Ovary (tissue), 9 donors: ENCODE measurements around the gene C2CD4C. TPM values are rescaled to one million over a fixed set of nuclear protein-coding genes. Genes with fewer than 3 reads are reported as not detected.
"Not testable (repeated sequence)": the region's sequence is repeated elsewhere in the genome, so short reads cannot be mapped to it uniquely, and the experiment has no call there.

Experiments
- DNase-seq, 5 donors: peaks; one replicate each; pipeline ENCODE4 v3.0.0-alpha.2; 2019 to 2020
- H3K27ac ChIP-seq, 2 donors: fragments of 200-600 bp; one replicate each; pipeline versions ENCODE4 v1.5.1 to v1.8.0; 2019 to 2022
- H3K27me3 ChIP-seq: fragments of 200-600 bp; one replicate; pipeline ENCODE4 v1.8.0; 2022
- H3K36me3 ChIP-seq: fragments of 200-600 bp; sonication (generic); one replicate; pipeline ENCODE4 v1.5.1; 2019
- H3K4me1 ChIP-seq: one replicate; pipeline ENCODE4 v1.8.1; 2013; ENCODE audit warnings: mild to moderate bottlenecking, moderate library complexity; ENCODE audit not compliant: insufficient read depth
- H3K4me3 ChIP-seq: fragments of 200-600 bp; sonication (generic); one replicate; pipeline ENCODE4 v1.5.1; 2017
- H3K9me3 ChIP-seq, 2 donors: fragments of 200-600 bp in 1 of 2; sonication (generic) in 1 of 2; one replicate each; pipeline versions ENCODE4 v1.5.1 to v1.8.1; 2013 to 2019; ENCODE audit warnings: mild to moderate bottlenecking in 1 of 2, moderate library complexity in 1 of 2
- EP300 ChIP-seq: sonication (generic); formaldehyde crosslinking; IDR thresholded peaks from one replicate; pipeline ENCODE4 v1.6.1; 2017; ENCODE audit warnings: antibody characterized with exemption
- POLR2A ChIP-seq: fragments of 450-650 bp; IDR thresholded peaks from one replicate; pipeline ENCODE4 v1.6.1; 2017; ENCODE audit warnings: antibody characterized with exemption, mild to moderate bottlenecking, moderate library complexity
- WGBS, 3 donors: extraction: QIAGEN DNeasy Blood & Tissue Kit in 1 of 3; methylation state at CpG; one replicate each; pipeline versions ENCODE4 v1.1.5 to v1.1.7; 2013 to 2017; 5-methylcytosine and 5-hydroxymethylcytosine counted together
- intact Hi-C, 4 donors: fragments of 100-400 bp; cut with DNase I; formaldehyde crosslinking; loops; one replicate each; pipeline versions ENCODE4 v1.11.0 to v1.15.1; 2022 to 2023
- polyA plus RNA-seq, 2 donors: library from polyadenylated mRNA; stranded (reverse); fragments of 200-250 nt in 1 of 2; fragments of 350-450 nt in 1 of 2; fragmentation: Illumina TruSeq in 1 of 2; extraction: RNeasy Lipid Tissue Mini Kit (QIAGEN cat#74804) in 1 of 2; gene quantifications; one replicate each; pipeline ENCODE4 v1.2.3, GENCODE V29; 2013 to 2014
- total RNA-seq, 7 donors: library from RNA; depleted of rRNA in 2 of 7; stranded (reverse); fragments of >200 nt in 2 of 7; fragmentation: NEBNext Ultra II Directional in 3 of 7; extraction: Animal tissue kit (Norgen Biotek cat#: 25700) in 3 of 7; gene quantifications; one replicate each; pipeline versions ENCODE4 v1.1.0 to v1.2.4, GENCODE V29; 2016 to 2023
- TF ChIP-seq, protein P1 (sequence below), 3 donors: fragments of 450-650 bp in 2 of 3; fragments of 200-600 bp in 1 of 3; IDR thresholded peaks; one replicate each; pipeline versions ENCODE4 v1.5.1 to v1.8.0; 2016 to 2022; ENCODE audit warnings: antibody characterized with exemption in 3 of 3, mild to moderate bottlenecking in 1 of 3
- donor health status: DM: no; HTN: no; CAD: no; lungs with moderate emphysema.
- donor health status: DM: no; HTN: no; CAD: no.
- donor health status: Bipolar disorder and iron deficiency.
- donor health status: DM: yes; HTN: yes; CAD: no.
- donor health status: DM: no; HTN: no; CAD: no.
- donor health status: DM: yes; HTN: yes; CAD: no.

Gene C2CD4C
- total and polyA plus RNA-seq, 9 donors = 0.12 to 2.3 (median 0.42) TPM; not detected in 3

DNA sequence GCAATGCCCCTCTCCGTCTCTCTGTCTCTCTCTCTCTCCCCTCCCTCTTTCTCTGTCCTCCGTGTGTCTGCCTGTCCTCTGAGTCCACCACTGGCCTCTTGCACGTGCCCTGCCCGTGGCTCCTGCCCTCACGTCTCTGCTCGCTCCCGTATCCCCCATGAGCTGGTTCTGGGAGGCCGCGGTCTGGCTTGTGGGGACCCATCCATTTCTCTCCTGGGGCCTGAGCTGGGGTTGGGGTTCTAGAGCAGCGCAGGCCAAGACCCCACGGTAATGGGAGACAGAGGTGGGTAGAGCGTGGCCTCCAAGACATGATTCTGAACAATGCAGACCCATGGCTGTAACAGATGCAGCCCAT lies 19.0 kb downstream of the C2CD4C start:
- WGBS, 3 donors = 80 to 83% (median 81%) methylated on average over 12 of the region's 12 CpGs
- Histone ChIP-seq H3K4me1 (no peaks in the 10 kb centered on the region), H3K36me3 (no peaks in the 10 kb centered on the region), H3K27ac (no peak overlapping the region), H3K4me3 (no peak overlapping the region), H3K9me3 (no peaks in the 10 kb centered on the region), H3K27me3 (no peaks in the 10 kb centered on the region)
- no peak for DNase-seq
- intact Hi-C loops = no loop called here
- TF ChIP-seq EP300 (no peak), POLR2A (no peak)
- TF ChIP-seq, protein P1, sequence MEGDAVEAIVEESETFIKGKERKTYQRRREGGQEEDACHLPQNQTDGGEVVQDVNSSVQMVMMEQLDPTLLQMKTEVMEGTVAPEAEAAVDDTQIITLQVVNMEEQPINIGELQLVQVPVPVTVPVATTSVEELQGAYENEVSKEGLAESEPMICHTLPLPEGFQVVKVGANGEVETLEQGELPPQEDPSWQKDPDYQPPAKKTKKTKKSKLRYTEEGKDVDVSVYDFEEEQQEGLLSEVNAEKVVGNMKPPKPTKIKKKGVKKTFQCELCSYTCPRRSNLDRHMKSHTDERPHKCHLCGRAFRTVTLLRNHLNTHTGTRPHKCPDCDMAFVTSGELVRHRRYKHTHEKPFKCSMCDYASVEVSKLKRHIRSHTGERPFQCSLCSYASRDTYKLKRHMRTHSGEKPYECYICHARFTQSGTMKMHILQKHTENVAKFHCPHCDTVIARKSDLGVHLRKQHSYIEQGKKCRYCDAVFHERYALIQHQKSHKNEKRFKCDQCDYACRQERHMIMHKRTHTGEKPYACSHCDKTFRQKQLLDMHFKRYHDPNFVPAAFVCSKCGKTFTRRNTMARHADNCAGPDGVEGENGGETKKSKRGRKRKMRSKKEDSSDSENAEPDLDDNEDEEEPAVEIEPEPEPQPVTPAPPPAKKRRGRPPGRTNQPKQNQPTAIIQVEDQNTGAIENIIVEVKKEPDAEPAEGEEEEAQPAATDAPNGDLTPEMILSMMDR (IDR thresholded peaks at IDR 0.05) = no peak

DNA sequence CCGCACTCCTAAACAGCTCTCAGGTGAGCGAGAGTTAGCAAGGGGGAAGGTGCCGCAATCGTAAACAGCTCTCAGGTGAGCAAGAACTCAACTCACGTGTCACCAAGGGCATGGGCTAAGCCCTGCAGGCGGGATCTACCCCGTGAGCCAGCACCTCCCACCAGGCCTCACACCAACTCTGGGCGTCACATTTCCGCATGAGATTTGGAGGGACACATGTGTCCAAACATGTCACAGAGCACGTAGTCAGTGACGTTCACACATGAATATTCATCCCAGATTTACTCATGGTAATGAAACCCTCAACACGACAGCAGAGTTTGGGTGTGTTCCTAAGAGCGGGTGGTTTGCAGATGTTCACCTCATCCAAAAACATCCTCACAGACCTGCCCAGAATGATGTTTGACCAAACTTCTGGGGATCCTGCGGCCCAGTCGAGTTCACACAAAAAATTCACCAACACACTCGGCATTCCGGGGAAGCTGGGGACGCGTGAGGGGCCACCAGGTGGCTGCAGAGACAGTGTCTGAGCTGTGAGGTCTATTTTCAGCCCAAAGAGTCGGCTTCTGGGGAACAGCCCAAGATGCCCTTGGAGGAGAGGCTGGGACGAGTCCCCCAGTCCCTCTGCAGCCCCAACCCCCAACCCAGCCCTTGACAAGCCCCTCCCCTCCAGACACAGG lies 19.6 kb downstream of the C2CD4C start:
- Histone ChIP-seq H3K4me3 (no peak overlapping the region), H3K36me3 (no peaks in the 10 kb centered on the region), H3K9me3 (no peaks in the 10 kb centered on the region), H3K27ac (no peak overlapping the region), H3K4me1 (no peaks in the 10 kb centered on the region), H3K27me3 (no peaks in the 10 kb centered on the region)
- no peak for TF ChIP-seq POLR2A
- TF ChIP-seq EP300 = no peak
- TF ChIP-seq, protein P1 (IDR thresholded peaks at IDR 0.05) = no peak
- intact Hi-C loops = no loop called here
- no peak for DNase-seq
- 55 to 65% (median 62%) methylated on average over 21 of the region's 21 CpGs for WGBS, 3 donors

DNA sequence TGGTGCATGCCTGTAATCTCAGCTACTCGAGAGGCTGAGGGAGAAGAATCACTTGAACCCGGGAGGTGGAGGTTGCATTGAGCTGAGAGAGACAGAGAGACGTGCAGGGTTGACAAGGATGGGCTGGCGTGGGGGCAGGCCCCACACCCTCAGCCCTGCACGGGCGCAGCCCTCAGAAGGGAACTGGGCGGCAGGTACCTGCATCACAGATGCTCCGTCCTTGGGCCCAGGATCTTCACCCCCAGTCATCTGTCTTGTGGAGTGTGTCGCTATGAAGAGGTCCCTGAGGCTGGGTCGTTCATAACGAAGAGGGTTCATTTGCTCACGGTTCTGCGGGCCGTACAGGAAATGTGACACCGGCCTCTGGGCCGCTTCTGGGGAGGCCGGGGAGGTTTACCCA lies 20.3 kb downstream of the C2CD4C start:
- DNase-seq = no peak
- no peak overlapping the region for H3K27ac ChIP-seq
- 73 to 78% (median 76%) methylated on average over 17 of the region's 17 CpGs for WGBS, 3 donors
- no peak for TF ChIP-seq POLR2A
- TF ChIP-seq, protein P1 (IDR thresholded peaks at IDR 0.05) = no peak
- TF ChIP-seq EP300 = no peak
- H3K36me3 ChIP-seq = no peaks in the 10 kb centered on the region
- no peak overlapping the region for H3K4me3 ChIP-seq
- intact Hi-C loops = no loop called here
- no peaks in the 10 kb centered on the region for H3K27me3 ChIP-seq
- no peaks in the 10 kb centered on the region for H3K9me3 ChIP-seq
- no peaks in the 10 kb centered on the region for H3K4me1 ChIP-seq

- DNase-seq = no peak
- TF ChIP-seq EP300 (no peak), POLR2A (no peak)
- TF ChIP-seq, protein P1 (IDR thresholded peaks at IDR 0.05) = no peak
Observed at GRCh38 chr19:387777-388176, 21.2 kb downstream of the C2CD4C start.

GRCh38 chr19:386632-387301 lies 22.2 kb downstream of the C2CD4C start:
- H3K36me3 ChIP-seq, intact Hi-C loops, H3K27ac ChIP-seq, H3K27me3 ChIP-seq, DNase-seq, H3K4me1 ChIP-seq, H3K4me3 ChIP-seq, H3K9me3 ChIP-seq: not testable (repeated sequence)
- WGBS, 3 donors = 25 to 39% (median 37%) methylated on average over 12 to 22 of the region's 22 CpGs

More at GRCh38 chr19:387777-388176, 21.2 kb downstream of the C2CD4C start:
- Histone ChIP-seq H3K27me3 (no peaks in the 10 kb centered on the region), H3K4me3 (no peak overlapping the region), H3K36me3 (no peaks in the 10 kb centered on the region), H3K9me3 (no peaks in the 10 kb centered on the region), H3K27ac (no peak overlapping the region), H3K4me1 (no peaks in the 10 kb centered on the region)
- 83 to 91% (median 88%) methylated on average over 11 to 19 of the region's 21 CpGs for WGBS, 3 donors
- intact Hi-C loops = no loop called here

- 48 to 49% (median 48%) methylated on average over 8 of the region's 8 CpGs for WGBS, 3 donors
- H3K36me3 ChIP-seq, H3K4me3 ChIP-seq, H3K27me3 ChIP-seq, DNase-seq, H3K4me1 ChIP-seq, intact Hi-C loops, H3K27ac ChIP-seq, H3K9me3 ChIP-seq: not testable (repeated sequence)
Observed at GRCh38 chr19:386189-386588, 22.8 kb downstream of the C2CD4C start.
